HG02798 (cell line): Measurements from ENCODE around the gene ACADM.
"Not testable (repeated sequence)": the region's sequence is repeated elsewhere in the genome, so short reads cannot be mapped to it uniquely, and the experiment has no call there.

ENCODE experiments used
- ATAC-seq: cut with Tn5 transposase; IDR thresholded peaks from one replicate; pipeline ENCODE4 v1.9.1; 2021; ENCODE audit warnings: mild to moderate bottlenecking; ENCODE audit not compliant: unreplicated experiment, poor library complexity

Gene ACADM

DNA sequence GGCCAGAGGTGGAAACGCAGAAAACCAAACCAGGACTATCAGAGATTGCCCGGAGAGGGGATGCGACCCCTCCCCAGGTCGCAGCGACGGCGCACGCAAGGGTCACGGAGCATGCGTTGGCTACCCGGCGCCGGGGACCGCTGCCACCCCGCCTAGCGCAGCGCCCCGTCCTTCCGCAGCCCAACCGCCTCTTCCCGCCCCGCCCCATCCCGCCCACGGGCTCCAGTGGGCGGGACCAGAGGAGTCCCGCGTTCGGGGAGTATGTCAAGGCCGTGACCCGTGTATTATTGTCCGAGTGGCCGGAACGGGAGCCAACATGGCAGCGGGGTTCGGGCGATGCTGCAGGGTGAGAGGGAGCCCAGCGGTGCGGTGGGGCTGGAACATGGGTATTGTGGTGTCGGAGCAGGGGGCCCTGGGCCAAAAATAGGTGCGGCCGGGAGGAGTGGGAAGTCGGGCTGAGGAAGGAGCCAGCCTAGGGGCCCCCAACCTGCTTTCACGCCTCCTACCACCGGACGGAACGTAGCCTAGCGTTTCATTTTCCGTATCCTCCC is at the start of gene ACADM:
ACADM (plus strand) TSS at position 238 of the 551 bp plus-strand sequence; CDS start at position 317, 79 bp downstream.
- ATAC-seq: peak; percentile 88

DNA sequence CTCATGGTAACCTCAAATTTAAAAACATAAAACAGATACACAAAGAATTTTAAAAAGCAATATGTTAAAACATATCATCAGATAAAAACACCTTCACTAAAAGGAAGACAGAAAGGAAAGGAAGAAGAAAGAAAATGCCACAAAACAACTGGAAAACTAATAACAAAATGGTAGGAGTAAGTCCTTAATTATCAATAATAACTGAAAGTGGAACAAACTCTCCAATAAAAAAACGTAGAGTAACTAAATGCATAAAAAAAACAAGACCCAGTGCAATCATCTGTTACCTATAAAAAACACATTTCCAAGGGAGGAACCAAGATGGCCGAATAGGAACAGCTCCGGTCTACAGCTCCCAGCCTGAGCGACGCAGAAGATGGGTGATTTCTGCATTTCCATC is 47.1 kb upstream of the ACADM start:
- ATAC-seq: no peak

DNA sequence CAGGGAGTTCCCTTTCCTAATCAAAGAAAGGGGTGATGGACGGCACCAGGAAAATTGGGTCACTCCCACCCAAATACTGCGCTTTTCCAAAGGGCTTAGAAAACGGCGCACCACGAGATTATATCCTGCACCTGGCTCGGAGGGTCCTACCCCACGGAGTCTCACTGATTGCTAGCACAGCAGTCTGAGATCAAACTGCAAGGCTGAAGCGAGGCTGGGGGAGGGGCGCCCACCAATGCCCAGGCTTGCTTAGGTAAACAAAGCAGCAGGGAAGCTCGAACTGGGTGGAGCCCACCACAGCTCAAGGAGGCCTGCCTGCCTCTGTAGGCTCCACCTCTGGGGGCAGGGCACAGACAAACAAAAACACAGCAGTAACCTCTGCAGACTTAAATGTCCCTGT is 46.5 kb upstream of the ACADM start:
- ATAC-seq: not testable (repeated sequence)

DNA sequence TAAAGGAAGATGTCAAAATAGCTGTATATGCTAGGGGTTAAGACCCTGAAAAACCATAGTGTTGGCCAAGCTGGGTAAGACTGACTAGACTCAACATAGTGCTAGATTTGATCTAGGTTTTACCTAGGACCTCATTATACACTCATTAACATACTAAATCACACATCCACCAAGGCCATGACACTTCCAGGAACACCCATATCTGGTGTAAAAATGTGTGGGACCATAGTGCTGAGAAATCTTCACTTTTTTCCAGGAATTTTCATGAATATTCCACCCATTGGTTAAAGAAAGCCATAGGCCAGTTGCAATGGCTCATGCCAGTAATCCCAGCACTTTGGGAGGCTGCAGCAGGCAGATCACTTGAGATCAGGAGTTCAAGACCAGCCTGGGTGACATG is 34.0 kb upstream of the ACADM start:
- ATAC-seq: no peak

DNA sequence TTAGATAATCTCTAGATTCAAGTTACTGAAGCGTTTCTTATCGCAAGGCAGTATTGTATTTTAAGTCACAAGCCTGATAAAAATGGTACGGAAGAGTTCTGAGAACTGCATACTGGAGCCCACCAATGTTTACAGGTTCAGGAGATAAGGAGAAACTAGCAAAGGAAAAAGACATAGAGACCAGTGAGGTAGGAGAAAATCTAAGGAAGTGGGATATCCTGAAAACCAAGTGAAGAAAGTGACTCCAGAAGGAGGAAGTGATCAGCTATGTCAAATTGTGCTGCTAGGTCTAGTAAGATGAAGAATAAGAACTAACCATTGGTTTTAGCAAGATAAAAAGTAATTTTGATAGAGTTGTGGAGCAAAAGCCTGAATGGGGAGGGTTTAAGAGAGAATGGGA is 31.0 kb upstream of the ACADM start:
- no peak for ATAC-seq

DNA sequence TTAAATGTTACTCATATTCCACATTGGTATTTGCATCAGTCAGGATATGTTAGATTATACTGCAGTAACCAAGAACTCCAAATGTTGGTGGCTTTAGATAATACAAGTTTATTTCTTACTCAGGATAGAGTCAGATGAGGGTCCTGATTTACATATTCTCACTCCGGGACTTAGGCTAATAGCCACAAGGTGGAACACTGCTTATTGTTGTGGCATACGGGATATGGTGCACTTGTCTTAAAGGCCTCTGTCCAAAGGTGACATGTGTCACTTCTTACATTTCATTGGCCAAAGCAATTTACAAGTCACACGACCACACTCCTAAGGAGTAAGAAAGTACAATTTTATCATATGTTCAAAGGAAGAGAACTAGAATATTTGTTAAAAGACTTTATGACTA is 28.5 kb upstream of the ACADM start:
- no peak for ATAC-seq

DNA sequence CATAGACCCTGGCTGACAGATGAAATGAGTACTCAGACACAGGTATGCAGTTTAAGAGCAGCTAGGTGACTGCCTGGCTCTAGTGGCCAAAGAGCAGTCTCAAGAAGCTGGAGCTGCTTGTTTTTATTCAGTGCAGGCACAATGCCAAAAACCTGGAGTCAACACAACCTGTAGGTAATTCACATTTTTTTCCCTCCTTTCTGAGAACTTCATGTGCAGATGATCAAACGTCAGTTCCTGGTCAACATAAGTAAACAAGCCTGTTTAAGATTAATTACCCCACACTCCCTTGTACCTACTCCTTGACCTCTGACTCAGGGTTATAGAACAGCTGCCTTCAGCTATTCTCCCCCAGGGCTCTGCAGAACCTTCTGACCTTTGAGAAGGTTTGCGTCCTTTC is 17.3 kb upstream of the ACADM start:
- ATAC-seq: no peak

DNA sequence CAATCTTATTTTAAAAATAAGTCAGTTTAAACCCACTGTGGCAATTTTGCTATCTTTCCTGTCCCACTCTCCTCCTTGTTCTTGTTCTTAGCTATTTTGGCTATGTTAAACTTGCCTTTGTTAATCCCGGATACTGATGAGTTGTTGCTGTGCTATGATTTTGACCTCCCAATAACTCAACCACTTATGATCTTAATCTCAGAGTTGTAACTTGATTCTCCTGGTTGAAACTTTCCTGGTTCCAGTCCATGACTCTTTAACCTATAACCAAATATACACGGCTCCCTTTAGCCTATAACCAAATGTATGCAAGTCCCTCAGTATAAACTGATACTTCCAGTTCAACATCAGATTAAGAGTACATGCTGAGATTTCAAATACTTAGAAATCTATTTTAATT is 15.6 kb upstream of the ACADM start:
- ATAC-seq: no peak

DNA sequence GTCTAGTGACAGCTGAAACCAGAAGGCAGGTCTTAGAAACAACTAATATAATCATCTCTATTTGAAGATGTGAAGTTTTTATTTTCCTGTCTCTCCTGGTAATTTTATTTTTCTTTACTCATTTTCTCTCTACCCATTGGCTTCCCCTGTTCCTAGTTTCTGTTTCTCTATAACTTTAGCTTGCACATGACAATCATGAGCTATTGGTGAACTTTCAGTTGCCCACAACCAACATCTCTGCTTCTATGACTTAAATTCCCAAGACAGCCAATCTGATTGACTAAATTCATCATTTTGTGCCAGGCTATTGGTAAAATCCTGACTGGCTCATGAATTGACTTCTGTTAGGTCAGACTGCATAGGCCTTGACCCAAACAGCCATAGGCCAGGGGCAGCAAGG is 13.7 kb upstream of the ACADM start:
- ATAC-seq: no peak

DNA sequence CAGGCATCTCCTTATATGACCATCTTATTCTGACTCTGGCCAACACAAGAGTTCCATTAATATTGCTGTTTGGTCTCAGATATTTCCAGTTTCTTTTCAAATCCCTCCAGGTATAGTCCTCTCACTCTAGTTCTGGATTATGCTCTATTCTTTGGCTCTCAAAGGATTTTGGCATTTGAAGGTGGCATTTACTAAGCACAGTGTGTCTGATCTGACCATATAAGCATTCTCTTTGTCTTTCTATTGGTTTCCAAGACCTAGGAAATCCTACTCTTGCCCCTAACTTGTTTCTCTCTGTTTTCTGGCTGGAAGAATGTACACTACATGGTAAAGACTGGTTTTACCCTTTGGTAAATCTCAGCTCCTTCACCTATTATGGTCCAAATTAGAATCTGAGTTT is 12.7 kb upstream of the ACADM start:
- ATAC-seq: no peak

DNA sequence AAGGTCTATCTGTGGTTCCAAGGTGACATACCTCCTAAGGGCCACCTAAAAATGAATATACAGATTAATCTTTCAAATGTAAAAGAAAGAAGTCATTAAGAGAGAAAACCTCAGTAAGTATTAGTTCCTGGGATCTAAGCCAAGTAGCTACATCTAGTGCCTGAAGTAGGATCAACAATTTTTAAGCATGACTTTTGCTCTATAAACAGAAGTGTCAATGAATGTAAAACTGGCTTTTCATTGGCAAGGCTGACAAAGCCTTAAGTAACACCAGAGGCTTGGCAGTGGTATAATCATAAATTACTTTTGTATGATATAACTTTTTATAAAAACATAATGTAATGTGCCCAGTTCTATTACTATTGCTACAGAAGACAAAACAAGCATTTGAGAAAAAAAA is 12.2 kb upstream of the ACADM start:
- no peak for ATAC-seq

DNA sequence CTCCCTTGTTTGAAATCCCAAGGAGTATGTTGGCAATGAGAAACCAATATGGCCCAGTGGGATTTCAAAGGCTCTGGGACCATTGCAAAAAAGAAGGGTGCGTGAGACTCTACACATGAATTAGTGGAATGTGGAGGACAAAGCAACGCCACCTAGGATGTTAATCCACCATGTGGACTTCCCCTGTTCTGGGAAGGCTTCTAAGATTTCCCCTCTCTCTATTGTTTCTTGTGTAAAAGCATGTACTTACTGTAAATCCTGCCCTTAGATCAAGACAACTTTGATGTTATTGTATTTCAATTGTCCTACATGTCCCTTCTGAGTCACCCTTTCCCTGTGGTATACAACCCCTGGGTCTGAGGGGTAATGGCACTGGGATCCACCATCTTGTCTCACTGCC is 4.7 kb upstream of the ACADM start:
- no peak for ATAC-seq

DNA sequence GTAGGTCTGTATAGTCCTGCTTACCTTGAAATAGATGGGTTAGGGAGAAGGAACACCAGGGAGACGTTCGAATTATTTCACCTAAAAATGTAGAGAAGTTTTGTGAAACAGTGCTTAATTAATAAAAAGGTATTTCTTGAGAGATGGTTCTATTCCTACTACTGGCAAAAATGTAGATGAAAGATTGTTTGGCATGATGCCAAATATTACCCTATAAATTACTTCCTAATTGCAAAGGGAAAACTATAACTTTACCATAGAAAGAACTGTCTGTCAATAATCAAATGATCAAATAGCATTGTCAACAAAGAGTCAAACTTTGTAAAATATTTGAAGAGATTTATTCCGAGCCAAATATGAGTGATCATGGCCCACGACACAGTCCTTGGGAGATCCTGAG is 4.2 kb upstream of the ACADM start:
- ATAC-seq: no peak

DNA sequence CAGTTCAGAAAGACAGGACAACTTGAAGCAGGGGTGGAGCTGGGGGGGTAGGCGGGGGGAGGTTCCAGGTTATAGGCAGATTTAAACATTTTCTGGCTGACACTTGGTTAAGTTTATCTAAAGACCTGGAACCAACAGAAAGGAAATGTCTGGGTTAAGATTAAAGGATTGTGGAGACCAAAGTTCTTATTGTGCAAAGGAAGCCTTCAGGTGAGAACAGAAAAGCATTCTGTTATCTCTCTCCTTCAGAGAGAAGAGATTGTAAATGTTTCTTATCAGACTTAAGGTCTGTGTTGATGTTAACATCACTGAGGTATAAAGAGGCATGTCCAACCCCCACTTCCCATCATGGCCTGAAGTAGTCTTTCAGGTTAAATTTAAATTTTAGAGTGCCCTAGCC is 3.7 kb upstream of the ACADM start:
- no peak for ATAC-seq

DNA sequence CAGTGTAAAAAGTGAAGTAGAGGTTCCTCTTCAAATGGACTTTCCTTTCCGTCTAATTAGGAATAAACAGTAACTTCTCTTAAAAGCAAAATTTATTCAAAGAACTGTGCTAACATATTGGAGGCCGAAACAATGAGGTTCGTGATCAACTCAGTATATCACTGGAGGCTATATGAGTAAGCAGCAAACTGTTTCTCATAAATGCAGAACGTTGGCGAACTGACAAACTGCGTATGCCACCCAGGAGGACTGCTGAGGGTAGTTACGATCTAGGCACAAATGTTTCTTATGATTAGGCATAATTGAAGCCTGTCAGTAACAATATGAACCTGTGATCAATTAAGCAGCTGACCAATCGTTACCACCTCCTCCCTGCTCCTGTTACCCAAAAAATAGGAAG is 2.3 kb upstream of the ACADM start:
- not testable (repeated sequence) for ATAC-seq

DNA sequence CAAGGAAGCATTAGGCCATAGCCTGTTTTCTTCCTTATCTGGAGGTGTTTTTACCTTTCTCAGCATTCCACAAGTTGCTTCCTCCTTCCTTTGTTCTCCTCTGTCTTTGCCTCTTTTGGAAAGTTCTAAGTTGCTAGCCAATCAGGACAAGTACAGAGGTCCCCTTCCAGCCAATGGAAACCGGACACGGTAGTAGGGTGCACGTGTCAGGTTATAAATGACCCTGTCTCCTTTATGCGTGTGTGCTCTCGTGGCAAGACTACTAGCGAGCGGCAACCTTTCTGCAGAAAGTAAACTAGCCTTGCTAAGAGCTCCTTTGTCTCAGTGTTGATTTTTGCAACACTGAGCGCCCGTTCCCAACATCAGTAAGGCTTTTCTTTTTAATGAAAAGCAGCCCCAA is 1.5 kb upstream of the ACADM start:
- ATAC-seq: no peak

DNA sequence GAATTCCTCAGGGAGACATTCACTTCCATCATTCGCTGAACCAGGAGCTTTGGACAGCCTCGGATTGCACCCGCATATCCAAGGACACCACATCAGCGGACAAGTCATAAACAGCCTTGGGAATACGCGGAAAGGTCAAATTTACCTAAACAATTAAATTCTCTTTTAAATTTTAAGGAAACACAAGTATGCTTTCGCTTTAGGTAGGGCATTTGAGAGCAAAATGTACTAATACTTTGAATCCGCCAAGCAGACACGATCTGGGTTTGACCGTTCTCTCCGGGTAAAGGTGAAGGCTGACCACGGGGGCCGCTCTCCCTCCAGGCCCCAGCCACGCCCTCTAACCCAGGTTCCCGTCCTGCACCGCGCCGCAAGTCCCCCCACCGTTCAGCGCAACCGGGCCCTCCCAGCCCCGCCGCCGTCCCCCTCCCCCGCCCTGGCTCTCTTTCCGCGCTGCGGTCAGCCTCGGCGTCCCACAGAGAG is 479 bp upstream of the ACADM start:
- ATAC-seq: peak; percentile 74

DNA sequence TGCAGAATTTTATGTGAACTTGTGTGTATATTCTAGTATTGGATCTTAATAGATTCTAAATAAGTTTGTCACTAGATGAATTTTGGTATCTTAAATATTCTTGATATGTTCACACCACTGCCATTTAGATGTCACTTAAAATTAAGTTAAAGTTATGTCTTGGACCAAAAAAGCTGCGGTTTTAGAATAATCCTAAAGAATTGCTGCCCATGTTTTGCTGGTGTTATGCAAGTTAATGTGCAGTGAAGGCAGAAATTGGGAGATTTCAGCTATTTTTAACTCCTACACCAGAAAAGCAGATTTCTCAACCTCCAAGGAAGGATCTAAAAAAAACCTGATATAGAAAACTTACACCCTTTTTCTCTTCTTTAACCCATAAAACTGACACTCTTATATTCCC is 757 bp downstream of the ACADM start:
- no peak for ATAC-seq

DNA sequence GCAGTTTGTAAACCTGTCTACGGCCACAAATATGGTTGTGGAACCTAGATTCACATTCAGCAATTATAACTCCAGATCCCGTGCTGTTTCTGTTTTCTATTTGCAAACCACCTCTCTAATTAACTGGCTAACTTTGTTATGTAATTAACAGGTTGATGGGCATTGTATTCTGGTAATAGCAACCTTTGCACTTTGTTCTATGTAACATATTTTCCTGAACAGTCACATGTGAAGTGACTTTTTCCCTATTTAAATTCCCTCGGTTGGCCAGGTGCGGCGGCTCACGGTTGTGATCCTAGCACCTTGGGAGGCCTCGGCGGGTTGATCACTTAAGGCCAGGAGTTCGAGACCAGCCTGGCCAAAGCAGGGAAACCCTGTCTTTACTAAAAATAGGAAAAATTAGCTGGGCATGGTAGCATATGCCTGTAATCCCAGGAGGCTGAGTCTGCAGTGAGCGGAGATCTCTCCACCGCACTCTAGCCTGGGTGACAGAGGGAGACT is 1.4 kb downstream of the ACADM start:
- no peak for ATAC-seq

DNA sequence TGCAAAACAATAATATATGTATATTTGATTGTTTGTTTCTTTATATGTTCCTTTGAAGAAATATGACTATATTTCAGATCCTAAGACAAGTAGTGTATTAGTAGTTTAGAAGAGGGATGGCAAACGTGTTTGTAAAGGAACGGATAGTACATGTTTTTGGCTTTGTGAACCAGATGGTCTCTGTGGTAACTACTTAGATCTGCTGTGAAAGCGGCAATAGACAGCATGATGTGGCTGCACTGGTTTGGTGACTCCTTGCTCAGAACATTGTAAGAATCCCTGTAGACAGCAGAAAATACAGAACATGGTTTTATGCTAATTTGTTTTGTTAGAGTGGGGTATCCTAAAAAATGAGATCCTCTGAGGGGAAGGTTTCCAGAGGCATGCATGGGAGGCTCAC is 3.1 kb downstream of the ACADM start:
- ATAC-seq: peak; percentile 28

DNA sequence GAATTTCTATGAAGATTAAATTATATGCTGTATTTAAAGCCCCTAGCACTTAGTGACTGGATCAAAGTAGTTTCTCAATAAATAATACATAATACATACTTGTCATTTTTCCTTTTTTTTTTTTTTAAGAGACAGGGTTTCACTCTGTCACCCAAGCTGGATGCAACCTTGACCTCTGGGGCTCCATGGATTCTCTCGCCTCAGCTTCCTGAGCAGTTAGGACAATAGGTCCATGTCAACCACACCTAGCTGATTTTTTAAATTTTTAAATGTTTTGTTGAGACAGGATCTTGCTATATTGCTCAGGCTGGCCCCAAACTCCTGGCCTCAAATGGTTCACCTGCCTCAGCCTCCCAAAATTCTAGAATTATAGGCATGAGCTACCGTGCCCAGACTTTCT is 5.9 kb downstream of the ACADM start:
- ATAC-seq: no peak

DNA sequence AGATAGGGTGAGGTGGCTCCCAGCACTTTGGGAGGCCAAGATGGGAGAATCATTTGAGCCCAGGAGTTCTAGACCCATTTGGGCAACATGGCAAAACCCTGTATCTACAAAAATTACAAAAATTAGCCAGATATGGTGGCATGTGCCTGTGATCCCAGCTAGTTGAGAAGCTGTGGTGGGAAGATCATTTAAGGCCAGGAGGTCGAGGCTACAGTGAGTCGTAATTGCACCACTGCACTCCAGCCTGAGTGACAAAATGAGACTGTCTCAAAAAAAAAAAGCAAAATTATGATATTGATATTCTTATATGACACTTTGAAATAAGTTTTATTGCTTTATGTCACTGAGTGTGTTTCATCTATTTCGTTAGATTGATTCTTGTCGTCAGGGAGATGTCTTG is 7.4 kb downstream of the ACADM start:
- no peak for ATAC-seq

DNA sequence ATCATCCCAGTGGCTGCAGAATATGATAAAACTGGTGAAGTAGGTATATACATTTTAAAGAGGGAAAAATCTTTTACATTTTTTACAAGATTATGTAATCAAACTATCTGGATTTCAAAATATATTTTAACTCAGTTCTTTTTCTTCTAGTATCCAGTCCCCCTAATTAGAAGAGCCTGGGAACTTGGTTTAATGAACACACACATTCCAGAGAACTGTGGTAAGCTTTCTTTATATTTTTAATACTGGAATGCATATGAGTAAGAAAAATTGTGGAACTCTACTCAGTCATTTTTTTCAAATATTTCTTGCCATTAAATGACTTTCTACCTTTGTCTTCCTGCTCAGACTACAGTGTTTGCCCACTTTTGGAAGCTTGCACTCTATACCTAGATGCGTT is 8.2 kb downstream of the ACADM start:
- ATAC-seq: no peak
